ENCODE data around the gene GDF7.

The GDF7 gene

DNA sequence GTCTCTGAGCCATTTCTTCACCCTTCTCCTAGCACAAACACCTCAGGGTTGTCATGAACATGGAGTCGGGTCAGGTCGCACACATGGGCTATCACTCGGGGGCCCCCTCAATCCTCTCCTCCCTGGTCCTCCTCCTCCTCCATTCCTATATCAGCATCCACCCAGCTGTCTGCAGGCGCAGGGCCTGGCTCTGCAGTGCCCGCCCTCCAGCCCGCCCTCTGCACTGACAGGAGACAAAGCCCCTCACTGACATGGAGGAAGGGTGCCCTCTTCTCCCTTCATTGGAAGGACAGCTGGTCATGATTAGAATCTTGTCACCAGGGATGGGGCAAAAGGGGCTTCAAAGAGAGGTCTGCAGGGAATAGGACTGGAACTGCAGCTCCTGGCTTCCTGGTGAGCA lies 37.8 kb upstream of the GDF7 start:
- DNase-seq (ENCODE audit: low spot score), result no peak
- no peak overlapping the region for H3K4me3 ChIP-seq
- TF ChIP-seq, protein P1, sequence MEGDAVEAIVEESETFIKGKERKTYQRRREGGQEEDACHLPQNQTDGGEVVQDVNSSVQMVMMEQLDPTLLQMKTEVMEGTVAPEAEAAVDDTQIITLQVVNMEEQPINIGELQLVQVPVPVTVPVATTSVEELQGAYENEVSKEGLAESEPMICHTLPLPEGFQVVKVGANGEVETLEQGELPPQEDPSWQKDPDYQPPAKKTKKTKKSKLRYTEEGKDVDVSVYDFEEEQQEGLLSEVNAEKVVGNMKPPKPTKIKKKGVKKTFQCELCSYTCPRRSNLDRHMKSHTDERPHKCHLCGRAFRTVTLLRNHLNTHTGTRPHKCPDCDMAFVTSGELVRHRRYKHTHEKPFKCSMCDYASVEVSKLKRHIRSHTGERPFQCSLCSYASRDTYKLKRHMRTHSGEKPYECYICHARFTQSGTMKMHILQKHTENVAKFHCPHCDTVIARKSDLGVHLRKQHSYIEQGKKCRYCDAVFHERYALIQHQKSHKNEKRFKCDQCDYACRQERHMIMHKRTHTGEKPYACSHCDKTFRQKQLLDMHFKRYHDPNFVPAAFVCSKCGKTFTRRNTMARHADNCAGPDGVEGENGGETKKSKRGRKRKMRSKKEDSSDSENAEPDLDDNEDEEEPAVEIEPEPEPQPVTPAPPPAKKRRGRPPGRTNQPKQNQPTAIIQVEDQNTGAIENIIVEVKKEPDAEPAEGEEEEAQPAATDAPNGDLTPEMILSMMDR (IDR thresholded peaks at IDR 0.05), result no peak
- H3K27ac ChIP-seq, result no peak overlapping the region

DNA sequence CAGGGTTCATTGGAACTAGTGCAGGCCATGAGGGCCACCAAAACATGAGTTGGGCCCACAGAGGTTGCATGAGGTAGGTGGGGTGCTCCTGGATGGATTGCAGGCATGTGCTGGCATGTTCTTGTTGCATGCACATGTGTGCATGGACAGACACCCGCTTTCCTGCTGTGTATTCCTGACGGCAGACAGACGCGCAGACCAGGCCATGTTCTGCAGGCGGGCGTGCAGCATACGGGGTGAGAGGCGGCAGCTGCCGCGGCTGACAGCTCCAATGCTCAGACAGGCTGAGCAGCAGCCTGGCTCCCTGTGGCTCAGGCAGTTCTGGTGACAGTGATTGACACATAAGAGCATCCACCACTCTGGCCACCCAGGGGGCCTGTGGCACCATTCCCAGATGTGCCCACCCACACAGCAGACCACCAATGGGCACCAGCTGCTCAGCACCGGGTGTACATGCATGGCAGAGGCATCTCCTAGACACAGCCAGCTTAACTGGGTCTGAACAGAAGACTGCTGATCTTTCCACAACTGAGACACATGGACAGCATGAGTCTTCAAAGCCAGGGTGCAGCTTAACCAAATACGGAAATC lies 37.3 kb upstream of the GDF7 start:
- Histone ChIP-seq H3K27ac (no peak overlapping the region), H3K4me3 (no peak overlapping the region)
- TF ChIP-seq, protein P1 (IDR thresholded peaks at IDR 0.05), result no peak
- no peak for DNase-seq (ENCODE audit: low spot score)

DNA sequence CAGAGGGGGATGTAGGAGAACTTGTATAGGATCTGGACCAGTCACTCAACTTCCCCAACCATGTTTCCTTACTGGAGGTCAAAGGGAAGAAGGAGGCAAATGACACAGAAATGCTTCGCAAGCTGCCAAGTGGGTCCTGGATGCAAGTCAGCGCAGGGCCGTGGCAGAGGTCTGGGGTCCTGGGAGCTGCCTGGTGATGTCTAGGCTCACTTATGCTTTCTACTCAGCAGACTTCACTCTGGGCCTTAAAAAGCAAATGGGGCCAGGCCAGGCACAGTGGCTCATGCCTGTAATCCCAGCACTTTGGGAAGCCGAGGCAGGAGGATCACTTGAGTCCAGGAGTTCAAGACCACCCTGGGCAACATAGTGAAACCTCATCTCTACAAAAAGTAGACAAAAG lies 36.0 kb upstream of the GDF7 start:
- no peak overlapping the region for H3K27ac ChIP-seq
- TF ChIP-seq, protein P1 (IDR thresholded peaks at IDR 0.05), result no peak
- DNase-seq (ENCODE audit: low spot score), result no peak
- no peak overlapping the region for H3K4me3 ChIP-seq

DNA sequence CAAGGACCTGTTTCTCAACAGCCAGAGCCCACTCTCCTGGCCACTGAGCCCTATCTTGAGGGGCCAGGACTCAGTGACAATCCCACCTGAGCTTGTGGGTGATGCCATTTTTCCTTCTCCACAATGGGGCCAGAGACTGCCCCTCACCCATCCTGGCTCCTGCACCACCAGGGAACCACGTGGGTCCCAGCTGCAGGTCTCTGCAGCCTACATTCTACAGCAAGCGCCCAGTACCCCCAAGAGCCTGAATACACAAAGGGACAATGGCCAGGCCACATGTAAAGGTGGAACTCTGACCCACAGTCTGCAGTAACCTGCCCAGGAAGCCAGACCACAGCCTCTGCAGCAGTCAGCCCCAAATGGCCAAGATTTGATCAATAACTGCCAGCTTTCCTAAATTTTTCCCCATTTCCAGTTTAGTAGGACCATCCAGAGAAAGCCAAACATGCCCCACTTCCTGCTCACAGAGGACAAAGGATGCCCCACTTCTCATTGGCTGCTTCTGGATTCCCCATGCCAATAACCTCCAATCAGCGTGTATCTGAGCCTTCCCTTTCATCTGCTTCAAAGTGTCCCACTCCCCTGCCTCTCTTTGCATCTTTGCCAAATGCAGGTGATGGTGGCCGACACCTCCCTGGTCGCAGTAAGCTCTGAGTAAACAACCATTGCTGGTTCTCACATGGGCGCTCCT lies 35.2 kb upstream of the GDF7 start:
- peak overlapping the region in 1 of 2 donors; percentile 96 for H3K27ac ChIP-seq

DNA sequence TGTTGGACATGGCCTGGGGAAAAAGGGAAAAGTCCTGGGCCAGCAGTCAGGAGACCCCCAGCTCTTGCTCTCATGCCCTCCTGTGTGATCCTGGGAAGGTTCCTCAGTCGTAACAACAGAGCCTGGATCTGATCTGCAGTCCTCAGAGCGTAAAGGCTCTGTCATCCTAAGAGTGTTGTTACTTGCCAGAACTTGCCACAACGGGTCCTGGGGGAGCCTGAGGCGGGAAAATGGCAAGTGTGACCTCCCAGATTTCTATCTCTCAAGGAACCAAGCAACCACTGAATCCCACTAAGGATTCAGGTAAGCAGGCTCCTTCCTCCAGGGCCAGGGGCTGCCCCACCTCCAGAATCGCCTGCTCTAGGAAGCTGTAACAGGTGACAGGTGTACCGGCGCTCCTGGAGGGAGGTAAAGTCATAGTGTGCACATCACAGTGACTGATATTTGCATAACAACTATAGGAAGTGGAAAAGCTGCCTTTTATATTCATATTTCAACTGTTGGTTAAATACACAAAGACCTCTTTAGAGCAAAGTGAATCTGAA lies 34.4 kb upstream of the GDF7 start:
- TF ChIP-seq, protein P1 (IDR thresholded peaks at IDR 0.05), result no peak
- no peak overlapping the region for H3K4me3 ChIP-seq
- peak overlapping the region; percentile 54 to 96 for H3K27ac ChIP-seq
- DNase-seq (ENCODE audit: low spot score), result no peak

More for the DNA sequence above, 35.2 kb upstream of the GDF7 start:
- TF ChIP-seq, protein P1 (IDR thresholded peaks at IDR 0.05), result no peak
- DNase-seq (ENCODE audit: low spot score), result no peak
- H3K4me3 ChIP-seq, result no peak overlapping the region

DNA sequence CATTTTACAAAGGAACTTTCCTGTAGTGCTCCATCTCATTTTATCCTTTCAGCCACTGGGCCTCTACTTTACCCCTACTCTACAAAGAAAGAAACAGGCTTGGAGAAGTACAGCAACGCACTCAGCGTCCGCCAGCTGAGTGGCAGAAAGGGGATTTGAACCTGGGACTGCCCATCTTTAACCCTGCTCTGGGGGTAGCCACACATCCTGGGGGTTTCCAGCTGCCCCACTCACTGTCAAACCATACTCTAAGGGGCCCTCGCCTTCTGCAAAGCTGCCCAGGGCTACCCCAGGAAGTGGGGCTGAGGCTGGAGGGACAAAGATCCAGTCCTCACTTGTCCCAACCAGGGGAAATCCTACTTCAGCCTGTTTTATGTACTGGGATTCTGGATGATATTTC lies 33.9 kb upstream of the GDF7 start:
- H3K27ac ChIP-seq, result peak overlapping the region; percentile 54 to 96
- no peak for DNase-seq (ENCODE audit: low spot score)
- H3K4me3 ChIP-seq, result no peak overlapping the region
- TF ChIP-seq, protein P1 (IDR thresholded peaks at IDR 0.05), result no peak

Data from coronary artery (tissue), 2 donors.